OCI-M2 (cell line): ENCODE measurements around the gene SLCO2A1.

ENCODE experiments used
- DNase-seq: peaks from one replicate; lab custom pipeline; 2025; ENCODE audit not compliant: unreplicated experiment; lab: John Stamatoyannopoulos, UW

SLCO2A1 gene

DNA sequence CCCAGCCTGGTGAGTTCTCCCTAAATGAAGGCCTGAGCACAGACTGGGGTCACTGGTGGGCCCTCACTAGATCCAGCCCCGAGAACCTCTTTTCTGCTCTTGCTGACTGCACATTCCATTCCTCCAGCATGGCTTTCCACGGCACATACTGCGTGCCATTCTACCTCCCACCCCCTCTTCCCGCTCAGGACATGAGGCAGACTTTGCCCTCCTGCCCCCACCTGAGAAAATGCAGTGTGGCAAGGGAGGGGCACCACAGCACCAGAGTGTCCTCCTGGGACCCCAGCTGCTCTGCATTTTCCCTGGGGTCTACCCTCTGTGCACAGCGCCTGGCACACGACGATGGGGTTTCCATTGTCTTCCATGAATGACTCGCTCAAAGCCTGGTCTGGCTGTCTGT, 6.1 kb upstream of the SLCO2A1 start:
- no peak for DNase-seq

DNA sequence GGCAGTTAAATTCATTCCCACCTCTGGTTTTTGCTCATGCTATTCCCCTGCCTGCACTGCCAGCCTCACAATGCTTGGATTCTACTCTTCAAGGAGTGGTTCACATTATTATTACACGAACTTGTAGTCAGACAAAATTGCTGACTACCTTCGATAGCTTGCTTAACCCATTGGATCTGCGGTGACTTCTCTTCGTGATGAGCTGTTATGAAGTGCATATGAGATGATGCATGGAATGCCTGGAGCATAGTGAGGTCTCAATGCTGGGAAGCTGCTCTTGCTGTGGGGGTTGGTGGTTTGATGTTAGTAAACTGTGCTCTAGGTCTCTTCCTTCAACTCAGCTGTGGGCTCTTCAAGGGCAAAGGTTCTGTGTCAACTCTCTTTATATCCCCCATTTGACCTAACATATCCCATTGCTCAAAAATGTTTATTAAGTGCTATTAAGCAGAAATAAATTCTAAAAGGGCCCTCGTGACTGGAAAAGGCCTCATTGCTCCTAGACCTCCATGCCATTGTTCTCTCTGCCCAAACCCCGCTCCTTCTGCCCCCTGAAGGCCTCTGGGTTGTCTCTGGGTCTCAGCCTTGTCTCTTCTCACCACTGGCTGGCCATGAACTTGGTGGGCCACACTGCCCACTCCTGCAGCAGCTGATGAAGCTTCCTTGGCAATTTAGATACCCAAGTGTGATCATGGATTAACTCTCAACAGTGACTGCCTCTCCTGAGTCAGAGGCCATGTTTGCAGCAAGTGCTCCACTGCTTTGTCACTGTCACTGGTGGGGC, 4.5 kb upstream of the SLCO2A1 start:
- no peak for DNase-seq

DNA sequence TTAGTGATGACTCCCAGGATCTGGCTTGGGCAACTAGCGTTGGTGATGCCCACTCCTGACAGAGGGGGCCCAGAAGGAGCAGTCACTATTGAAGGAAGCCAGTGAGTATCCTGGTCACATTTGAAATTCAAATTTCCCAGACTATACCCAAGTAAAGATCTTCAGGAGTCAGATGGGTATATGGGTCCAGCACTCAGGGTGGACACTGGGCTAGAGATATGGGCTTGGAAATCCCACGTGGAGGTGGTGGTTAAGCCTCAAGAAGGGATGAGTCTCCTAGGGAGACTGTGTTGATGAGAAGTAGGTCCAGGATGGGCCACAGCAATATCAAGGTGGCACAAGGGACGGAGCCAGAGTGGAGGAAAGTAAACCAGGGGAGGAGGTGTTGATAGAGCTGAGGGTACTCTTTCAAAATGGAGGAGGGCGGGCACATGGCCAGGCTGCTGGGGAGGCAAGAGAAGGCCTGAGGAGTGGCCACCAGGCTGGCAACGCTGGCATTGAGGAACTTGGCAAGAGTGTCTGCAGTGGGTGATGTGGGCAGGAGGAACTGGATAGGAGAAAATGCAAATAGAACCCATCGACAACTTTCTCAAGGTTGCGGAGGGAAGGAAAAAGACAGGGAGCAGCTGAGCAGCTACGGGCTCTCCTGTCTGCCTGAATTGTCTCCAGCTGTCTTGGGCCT, 3.7 kb upstream of the SLCO2A1 start:
- DNase-seq, result no peak

DNA sequence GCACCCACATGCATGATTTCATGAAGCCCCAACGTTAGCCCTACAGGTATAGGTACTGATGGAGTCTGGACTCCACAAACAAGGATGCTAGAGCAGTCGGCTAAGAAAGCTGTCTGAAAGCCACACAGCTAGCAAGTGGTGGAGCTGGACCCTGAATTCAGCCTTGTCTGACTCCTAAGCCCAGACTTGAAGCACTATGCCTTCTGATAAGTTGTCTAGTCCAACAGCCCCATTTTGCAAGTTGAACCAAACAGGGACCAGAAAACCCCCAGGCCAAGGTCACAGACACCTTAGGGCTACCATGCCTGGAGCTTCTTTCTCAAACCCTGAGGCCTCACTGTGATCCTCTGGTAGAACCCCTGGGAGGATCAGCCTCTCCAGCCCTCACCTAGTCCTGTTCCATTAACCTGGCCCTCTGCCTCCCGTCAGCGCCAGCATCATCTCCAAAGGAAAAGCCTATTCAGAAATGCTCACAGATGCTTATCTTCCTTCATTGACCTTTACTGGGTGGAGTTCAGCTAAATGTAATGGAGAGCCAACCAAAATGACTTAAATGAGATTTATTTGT, 1.7 kb upstream of the SLCO2A1 start:
- DNase-seq, result no peak

DNA sequence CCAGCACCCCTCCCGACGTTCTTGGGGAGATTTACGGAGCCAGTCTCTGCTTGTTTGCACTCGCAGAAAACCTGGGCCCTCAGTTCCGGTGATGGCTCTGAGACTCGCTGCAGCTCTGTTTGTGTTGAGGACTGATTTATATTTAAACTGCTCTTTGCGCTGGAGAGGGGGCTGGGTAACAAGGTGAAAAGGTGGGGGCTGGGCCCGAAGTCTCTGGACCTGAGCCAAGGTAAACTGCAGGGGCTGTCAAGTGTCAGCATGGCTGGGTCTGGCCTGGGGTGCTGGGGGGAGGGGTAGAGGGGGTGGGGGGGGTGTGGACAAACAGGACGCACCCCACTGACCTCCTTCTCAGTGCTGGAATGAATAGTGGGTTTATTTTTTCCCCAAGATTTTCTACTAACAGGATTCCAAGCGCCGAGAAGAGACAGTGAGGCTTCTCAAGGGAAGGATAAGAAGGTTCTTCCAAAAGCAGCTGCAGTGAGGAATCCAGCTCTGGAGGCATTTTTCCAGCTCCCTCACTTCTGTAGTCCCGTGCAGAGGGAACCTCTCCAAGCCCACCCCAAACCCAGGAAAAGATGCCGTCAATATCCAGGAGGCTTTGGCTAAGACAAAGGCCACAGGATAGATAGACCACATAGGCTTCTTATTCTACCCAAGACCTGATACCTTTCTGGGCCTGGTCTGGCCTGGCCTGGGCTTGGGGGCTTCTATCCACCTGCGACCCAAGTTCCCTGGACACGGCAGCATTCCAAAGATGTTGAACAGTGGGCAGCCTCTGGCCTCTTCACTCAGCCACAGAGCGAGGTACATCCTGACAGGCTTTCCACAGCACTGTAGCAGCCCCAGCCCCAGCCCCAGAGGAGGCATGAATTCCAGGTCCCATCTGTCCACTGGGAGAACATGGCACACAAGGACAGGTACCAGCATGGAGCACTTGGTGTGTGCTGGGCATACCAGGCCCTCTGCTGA, 938 bp upstream of the SLCO2A1 start:
- no peak for DNase-seq

DNA sequence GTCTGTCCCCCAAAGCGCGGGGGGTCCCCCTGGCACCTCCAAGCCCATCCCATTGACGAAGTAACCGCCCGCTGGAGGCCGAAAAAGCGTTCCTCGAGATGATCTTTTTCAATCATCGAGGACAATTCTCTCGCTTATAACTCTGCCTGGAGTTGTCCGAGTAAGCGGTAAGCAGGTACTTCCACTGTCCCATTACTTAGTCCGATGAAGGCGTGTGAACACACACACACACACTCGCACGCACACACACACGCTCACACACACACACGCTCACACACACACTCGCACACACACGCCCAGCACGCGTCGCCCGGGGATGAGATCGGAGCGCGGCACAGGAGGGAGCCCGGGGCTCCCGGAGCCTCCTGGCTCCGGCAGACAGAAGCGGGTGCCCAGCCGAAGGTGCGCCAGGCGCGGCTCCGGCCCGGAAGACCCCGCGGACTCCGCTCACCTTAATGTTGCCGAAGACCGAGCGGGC, 430 bp downstream of the SLCO2A1 start:
- no peak for DNase-seq

DNA sequence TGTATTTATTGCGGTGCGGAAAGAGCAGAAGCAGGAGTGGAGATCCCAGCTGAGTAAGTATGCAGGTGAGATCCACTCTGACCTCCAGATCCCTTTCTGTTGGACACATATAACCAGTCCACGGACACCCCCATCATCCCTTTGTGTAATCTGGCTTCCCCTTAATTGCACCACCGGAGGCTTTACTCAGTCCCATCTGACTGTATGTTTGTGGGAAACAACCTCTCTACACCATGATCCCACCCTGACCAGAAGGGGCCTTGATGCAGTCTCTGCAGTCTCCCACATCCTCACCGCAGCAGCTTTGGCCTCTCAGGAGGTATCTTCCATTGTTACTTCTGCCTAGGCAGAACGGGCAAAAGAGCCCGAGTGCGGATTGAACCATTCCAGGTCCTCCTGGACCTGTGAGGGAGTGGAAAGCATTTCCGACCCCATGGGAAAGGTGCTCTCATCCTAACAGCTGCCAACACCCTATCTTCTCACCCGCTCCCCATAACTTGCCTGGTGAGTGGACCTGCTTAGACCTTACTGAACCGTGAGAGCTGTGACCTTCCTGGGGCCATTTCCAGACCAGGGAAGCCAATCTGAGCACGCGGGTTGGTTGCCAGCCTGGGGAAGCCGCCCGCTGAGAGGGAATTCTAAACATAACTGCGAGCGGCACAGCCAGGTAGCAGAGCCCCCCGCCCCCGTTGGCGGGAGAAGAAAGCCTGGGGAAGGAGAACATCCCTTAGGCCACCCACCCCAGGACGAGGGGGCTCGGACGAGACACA, 1.1 kb downstream of the SLCO2A1 start:
- no peak for DNase-seq

DNA sequence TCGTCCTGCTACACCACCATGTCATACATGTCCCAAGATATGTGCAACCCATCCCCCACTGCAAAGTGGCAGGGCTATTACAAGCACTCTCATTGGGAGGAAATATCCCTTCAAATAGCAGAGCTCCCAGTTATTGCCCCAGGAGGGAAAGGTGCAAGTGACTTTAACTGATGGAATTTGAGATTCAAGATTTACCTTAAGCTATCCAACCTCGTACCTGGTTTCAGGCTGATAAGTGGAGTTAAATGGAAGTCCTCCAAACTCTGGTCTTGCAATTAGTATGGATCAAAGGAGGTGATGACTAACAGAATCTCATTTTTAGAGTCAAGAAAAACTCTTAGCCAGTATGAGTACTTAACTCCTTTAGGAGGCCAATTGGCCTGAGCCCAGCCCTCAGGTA, 2.1 kb downstream of the SLCO2A1 start:
- DNase-seq, result no peak

DNA sequence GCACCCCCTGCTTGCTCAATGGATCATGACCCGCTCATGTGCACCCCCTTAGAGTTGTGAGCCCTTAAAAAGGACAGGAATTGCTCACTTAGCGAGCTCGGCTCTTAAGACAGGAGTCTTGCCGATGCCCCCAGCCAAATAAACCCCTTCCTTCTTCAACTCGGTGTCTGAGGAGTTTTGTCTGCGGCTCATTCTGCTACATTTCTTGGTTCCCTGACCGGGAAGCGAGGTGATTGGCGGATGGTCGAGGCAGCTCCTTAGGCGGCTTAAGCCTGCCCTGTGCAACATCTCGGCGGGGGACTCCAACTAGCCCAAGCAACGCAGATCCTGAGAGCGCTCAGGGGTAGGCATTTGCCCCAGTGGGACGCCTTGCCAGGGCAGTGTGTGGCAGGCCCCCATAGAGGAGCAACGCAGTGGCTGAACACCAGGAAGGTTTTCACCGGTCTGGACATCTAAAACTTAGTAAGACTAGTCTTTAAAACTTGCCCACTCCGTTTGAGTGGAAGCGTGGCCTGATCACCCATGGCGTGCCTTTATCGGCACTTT, 9.5 kb downstream of the SLCO2A1 start:
- DNase-seq, result no peak

DNA sequence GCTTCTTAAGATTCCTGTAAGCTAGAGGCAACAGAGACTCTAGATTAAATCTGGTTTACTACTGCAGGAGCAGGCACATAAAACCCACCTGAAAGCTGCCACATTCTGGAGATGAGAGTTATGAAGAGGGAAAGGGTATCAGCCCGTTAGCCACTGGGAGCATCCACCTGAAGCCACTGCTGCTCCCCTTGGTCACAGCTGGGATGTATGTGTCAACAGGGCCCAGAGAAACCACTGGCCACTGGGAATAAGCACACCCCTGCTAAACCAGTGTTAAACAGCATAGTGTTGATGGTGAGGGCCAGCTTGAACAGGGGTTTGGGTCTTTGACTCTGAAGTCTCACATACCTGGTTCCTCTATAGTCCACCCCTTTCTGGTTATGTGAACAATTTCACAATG, 10.9 kb downstream of the SLCO2A1 start:
- no peak for DNase-seq

DNA sequence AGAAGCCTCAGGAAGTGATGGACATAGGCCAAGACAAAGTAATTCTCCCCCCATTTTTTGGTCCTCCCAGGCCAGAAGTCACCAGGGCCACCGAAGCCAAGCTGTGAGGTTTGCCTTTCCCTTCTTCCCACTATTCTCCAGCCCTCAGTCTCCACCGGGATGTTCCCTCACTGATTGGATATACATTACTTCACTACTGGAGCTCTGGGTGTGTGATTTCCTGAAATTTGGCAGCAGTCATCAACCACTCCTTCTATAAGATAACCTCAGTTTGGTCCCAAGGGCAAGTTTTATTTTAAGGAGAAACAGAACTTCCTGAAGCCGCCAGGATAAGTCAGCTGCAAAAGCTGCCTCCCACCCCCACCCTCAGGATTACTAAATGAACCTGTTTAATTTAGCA, 11.3 kb downstream of the SLCO2A1 start:
- DNase-seq, result no peak

DNA sequence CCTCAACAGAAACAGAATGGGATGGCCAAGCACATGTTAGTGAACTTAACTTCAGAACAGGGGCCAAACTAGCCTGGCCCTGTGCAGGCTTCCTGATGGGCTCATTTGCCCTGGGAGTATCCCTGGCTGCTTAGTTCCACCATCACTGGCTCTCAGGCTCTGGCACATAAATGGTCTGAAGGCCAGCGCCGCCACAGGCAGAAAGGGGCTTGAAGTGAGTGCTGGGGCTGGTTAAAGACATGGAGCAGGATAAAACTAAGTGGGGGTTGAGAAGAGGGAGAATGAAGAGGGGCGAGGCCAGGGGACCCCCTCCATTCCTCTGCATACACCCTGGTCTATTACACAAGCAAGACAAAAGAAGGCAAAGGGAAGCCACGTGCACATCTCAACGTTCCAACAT, 12.2 kb downstream of the SLCO2A1 start:
- DNase-seq, result no peak

DNA sequence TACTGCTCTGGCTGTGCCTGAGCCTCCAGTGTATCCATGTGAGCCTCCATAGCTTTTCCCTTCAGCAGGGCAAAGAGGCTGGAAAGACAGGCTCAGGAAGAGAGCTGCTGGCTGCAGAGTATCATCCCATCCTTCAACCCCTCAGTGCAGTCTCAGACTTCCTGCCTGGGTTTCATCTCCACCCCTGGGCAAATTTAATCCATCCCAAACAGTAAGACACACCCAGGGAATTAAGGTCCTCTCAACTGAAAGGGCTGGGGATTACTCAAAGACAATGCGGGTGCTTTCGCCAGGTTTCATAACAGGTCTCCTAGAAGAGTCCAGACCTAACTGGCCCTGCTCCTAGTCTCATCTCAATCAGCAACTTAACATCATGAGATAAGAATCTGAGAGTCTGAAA, 15.5 kb downstream of the SLCO2A1 start:
- DNase-seq, result no peak

DNA sequence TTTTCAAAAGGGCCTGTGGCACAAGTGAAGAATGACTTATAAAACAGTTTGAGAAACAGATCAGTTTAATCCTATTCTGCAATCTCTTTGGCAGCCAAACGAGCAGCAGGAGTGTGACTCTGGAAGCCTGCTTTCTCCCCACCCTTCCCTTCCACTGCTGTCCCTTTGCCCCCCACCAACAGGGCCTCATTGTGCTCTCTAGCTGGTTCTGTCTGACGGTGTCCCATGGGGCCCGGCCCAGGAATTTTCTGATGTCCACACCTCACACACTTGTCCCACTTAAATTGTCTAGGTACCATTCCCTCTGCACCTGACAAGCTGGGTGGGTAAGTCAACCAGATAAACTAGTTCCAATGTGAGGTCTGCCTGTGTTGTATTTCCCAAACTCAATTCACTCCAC, 16.4 kb downstream of the SLCO2A1 start:
- DNase-seq, result no peak

DNA sequence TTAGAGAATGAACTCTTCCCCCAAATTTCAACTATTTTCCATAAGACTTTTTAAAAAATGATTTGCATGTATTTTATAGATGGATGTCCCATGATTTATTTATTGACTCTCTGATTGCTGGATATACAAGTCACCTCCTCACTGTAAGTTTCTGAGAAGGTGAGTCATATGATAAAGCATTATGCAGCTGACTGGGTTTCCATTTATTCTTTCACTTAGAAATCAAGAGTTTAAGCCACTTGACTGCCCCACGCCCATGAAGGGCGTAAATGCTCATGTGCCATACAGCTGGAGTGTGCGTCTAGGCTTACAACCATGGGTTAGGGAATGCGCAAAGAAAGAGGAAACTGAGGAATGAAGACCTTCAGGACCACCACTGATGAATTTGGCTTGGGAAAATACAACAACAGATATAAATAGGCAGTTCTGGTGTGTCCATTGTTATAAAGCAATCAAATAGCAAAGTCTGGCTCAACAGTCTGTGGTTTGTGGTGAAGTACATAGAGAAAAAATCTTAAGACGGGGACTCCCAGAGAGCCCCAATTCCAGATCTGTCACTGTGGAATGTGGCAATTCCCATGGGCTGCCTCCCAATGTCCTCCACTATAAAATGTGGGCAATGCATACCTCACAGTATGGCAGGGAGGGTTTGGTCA, 20.3 kb downstream of the SLCO2A1 start:
- DNase-seq, result no peak

DNA sequence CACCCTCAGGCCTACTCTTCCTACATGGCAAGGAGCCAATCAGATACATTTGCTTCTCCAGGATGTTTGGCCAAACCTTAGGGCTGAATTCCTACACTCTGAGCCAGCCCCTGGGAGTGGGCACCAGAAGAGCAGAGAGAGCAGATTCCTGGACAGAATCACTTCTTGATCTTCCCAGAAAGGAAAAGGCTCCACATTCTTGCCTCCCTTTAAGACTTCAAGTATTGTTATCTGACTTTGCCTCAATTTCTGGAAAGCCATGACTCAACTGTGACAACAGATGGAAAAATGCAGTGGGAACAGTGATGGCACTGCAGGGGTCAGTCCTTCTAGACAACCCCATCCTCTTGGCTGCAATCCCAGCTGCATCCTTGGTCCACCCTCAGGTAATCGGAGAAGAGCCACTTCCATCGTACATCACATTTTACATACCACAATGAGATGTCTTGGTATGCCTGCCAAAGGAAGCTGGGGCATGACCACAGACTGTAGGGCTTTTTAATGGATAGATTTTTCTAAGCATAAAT, 21.0 kb downstream of the SLCO2A1 start:
- no peak for DNase-seq

DNA sequence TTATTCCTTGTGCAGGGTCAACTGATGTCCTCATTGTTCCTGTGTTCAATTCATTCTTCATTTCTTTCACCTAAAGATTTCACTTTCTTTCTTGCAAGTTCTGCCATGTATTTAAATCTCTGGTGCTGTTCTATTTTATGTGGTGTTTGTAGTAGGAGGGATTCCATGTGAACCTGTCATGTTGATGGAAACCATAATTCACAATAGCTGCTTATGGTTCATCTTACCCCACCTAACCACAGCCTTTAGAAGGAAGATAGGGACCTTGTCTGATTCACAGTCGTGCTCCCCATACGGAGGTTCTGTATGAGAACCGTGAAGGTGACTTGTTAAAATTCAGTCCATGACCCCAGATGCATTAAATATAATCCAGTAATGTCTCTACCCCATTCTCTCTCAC, 21.9 kb downstream of the SLCO2A1 start:
- no peak for DNase-seq

DNA sequence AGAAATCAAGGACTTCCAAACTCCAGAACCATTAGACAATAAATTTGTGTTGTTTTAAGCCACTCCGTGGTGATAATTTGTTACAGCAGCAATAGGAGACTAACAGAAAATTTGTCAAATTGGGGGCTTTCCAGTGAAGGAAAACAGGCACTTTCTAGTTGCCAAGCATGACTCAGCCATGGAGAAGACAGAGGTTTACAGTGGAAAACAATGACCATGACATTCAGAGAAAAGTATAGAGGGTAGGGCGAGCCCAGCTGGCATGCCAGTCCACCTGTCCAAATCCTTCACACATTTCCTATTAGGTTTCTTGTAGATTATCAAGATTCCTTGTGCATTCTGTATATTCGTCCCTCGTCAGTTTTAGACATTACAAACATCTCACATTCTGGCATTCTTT, 24.9 kb downstream of the SLCO2A1 start:
- DNase-seq, result no peak

DNA sequence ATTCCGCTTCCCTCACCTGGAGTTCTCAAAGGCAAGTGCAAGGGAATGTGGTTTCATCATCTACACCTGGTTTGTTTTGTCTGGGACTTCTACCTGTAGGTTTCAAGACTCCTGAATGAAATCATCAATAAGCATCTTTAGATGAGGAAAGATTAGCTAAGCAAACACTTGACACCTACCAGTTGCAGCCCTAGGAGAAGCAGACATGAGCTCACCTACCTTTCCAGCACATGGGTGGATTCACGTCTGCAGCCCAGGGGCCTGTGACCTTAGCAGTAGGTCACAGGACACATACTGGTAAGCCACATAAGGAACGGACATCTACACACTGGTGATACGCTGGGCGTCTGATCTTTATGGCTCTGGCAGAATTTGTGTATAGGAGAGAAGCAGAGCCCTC, 26.7 kb downstream of the SLCO2A1 start:
- DNase-seq, result no peak
